ENCODE results near the gene NNT.
A peak's percentile ranks its signal among the peaks of the same experiment; 100 is the strongest.
"Not testable (repeated sequence)": the region's sequence is repeated elsewhere in the genome, so short reads cannot be mapped to it uniquely, and the experiment has no call there.

The NNT gene

GRCh38 chr5:43646992-43647391 lies 44.0 kb downstream of the NNT start:
- DNase-seq = no peak
- in situ Hi-C loops (cut with HindIII; ENCODE audit: low pct_ligation_motif_present, low pct_unique_long_range_greater_than_20kb, low sequenced_read_pairs) = no loop called here

DNA sequence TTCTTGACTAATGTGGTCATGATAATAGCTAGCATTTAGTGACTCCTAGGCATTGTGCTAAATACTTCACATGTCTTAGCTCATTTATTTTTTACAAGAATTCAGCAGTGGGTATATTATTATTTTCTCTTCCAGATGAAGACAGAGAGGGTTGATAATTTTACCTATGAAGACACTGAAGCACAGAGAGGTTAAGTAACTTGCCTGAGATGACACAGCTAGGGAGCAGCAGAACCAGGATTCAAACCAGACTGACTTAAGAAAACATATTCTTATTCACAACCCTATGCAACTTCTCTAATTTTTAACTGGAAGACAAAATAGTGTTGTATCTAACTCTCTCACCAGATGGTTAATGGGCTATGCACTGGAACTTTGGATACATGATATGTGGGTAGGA lies 44.8 kb downstream of the NNT start:
- no peak for DNase-seq
- in situ Hi-C loops (cut with HindIII; ENCODE audit: low pct_ligation_motif_present, low pct_unique_long_range_greater_than_20kb, low sequenced_read_pairs) = no loop called here

DNA sequence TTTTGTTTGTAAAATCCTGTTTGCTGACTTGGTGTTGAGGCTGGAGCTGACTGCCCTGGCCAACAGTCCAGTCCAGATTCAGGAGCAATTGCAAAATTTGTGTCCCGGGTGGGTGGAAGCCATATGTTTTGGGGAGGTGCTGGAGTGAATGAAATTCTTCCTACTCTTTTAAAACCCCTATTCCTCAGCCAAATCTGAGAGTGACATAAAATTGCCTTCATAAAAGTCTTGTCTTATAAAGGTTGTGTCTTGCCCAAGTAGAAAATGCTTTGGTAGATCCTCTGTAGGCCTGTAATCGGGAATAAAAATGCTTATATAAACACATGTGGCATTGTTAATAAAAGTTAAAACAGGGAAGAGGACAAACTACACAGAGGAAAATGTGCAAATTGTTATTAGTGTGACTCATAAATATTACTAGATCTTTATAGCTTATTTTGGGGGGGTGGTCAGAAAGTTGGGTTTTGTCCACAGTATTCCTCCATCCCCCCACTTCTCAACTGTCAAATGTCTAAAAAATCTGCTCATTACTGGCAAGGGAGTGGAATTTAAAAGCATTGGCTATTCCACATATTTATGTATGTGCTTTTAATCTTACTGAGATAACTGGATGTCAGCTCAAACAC lies 45.6 kb downstream of the NNT start:
- in situ Hi-C loops (cut with HindIII; ENCODE audit: low pct_ligation_motif_present, low pct_unique_long_range_greater_than_20kb, low sequenced_read_pairs) = no loop called here

DNA sequence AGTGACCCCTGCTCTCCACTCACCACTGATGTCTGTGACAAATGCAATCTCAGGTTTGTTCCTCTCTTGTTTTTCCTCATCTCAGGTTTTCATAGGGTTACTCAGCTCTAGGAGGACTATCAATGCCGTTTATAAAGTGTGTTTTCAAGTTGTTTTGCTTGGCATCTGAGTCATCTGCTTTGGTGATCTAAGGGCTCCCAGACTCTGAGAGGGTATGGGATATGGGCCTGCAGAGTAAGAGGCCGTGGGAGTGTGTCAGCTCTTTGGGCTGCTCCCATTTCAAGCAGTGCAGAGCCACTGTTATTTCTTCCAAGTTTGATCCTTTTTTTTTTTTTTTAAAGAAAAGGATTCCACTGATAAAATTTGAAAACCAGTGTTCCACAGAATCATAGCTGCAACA lies 46.3 kb downstream of the NNT start:
- DNase-seq = no peak
- in situ Hi-C loops (cut with HindIII; ENCODE audit: low pct_ligation_motif_present, low pct_unique_long_range_greater_than_20kb, low sequenced_read_pairs) = no loop called here

More for the DNA sequence above, 45.6 kb downstream of the NNT start:
- DNase-seq = no peak

DNA sequence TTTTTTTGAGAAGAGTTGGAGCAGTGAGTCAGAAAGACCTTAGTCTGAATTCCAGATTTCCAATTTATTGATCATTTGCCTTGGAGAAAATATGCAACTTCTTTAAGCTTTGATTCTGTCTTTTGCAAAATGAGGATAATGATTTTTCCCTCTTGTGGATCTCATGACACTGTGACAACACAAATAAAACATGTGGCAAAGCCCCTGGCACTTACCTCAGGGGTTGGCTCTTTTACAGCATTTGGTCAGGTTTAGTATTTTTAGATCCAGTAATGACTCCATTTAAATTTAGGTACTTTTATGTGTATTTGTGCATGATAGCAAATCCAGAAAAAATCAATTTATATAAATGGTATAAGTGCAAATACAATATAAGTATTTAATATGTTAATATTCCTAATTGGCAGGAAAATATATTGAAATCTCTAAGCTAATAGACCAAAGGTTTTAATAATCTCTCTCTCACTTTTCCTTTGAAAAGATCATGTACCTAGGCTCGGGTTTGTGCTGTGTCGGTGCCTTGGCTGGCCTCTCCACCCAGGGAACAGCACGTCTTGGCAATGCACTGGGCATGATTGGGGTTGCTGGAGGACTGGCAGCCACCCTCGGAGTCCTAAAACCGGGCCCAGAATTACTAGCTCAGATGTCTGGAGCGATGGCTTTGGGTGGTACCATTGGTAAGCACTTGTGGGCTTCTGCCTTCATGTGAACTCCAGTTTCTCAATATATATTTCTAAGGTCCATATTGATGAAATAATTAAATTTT lies 49.7 kb downstream of the NNT start:
- DNase-seq = no peak
- in situ Hi-C loops (cut with HindIII; ENCODE audit: low pct_ligation_motif_present, low pct_unique_long_range_greater_than_20kb, low sequenced_read_pairs) = no loop called here

GRCh38 chr5:43658509-43658908 lies 55.5 kb downstream of the NNT start:
- in situ Hi-C loops (cut with HindIII; ENCODE audit: low pct_ligation_motif_present, low pct_unique_long_range_greater_than_20kb, low sequenced_read_pairs) = no loop called here

GRCh38 chr5:43659075-43659474 lies 56.1 kb downstream of the NNT start:
- in situ Hi-C loops (cut with HindIII; ENCODE audit: low pct_ligation_motif_present, low pct_unique_long_range_greater_than_20kb, low sequenced_read_pairs) = no loop called here
- no peak for DNase-seq

More at GRCh38 chr5:43658509-43658908, 55.5 kb downstream of the NNT start:
- DNase-seq = no peak

GRCh38 chr5:43661102-43661501 lies 58.1 kb downstream of the NNT start:
- DNase-seq = peak; percentile 53
- in situ Hi-C loops (cut with HindIII; ENCODE audit: low pct_ligation_motif_present, low pct_unique_long_range_greater_than_20kb, low sequenced_read_pairs) = no loop called here

GRCh38 chr5:43663916-43664315 lies 60.9 kb downstream of the NNT start:
- no peak for DNase-seq
- in situ Hi-C loops (cut with HindIII; ENCODE audit: low pct_ligation_motif_present, low pct_unique_long_range_greater_than_20kb, low sequenced_read_pairs) = no loop called here

GRCh38 chr5:43664501-43665040 lies 61.6 kb downstream of the NNT start:
- in situ Hi-C loops (cut with HindIII; ENCODE audit: low pct_ligation_motif_present, low pct_unique_long_range_greater_than_20kb, low sequenced_read_pairs) = no loop called here
- no peak for DNase-seq

- DNase-seq; in situ Hi-C loops (cut with HindIII; ENCODE audit: low pct_ligation_motif_present, low pct_unique_long_range_greater_than_20kb, low sequenced_read_pairs): not testable (repeated sequence)
These were observed 62.8 kb downstream of the NNT start for GRCh38 chr5:43665749-43666148.

- in situ Hi-C loops (cut with HindIII; ENCODE audit: low pct_ligation_motif_present, low pct_unique_long_range_greater_than_20kb, low sequenced_read_pairs); DNase-seq: not testable (repeated sequence)
These were observed 63.7 kb downstream of the NNT start for GRCh38 chr5:43666728-43667127.

DNA sequence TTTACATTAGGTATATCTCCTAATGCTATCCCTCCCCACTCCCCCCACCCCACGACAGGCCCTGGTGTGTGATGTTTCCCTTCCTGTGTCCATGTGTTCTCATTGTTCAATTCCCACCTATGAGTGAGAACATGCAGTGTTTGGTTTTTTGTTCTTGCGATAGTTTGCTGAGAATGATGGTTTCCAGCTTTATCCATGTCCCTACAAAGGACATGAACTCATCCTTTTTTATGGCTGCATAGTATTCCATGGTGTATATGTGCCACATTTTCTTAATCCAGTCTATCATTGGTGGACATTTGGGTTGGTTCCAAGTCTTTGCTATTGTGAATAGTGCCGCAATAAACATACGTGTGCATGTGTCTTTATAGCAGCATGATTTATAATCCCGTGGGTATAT lies 64.4 kb downstream of the NNT start:
- in situ Hi-C loops (cut with HindIII; ENCODE audit: low pct_ligation_motif_present, low pct_unique_long_range_greater_than_20kb, low sequenced_read_pairs); DNase-seq: not testable (repeated sequence)

GRCh38 chr5:43674536-43674935 lies 71.6 kb downstream of the NNT start:
- no peak for DNase-seq
- in situ Hi-C loops (cut with HindIII; ENCODE audit: low pct_ligation_motif_present, low pct_unique_long_range_greater_than_20kb, low sequenced_read_pairs) = no loop called here

DNA sequence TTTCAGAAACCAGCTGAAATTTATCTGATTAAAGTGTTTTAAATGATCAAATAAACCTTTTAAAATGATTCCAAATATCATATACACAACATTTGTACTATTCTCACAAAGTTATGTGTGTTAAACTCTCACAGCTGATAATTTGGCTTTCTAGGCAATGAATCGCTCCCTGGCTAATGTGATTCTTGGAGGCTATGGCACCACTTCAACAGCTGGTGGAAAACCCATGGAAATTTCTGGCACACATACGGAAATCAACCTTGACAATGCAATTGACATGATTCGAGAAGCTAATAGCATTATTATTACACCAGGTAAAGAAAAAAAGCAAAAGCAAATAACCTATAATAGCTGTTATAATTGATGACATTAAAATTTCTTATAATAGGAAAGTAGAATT lies 72.4 kb downstream of the NNT start:
- in situ Hi-C loops (cut with HindIII; ENCODE audit: low pct_ligation_motif_present, low pct_unique_long_range_greater_than_20kb, low sequenced_read_pairs) = no loop called here
- DNase-seq = no peak

DNA sequence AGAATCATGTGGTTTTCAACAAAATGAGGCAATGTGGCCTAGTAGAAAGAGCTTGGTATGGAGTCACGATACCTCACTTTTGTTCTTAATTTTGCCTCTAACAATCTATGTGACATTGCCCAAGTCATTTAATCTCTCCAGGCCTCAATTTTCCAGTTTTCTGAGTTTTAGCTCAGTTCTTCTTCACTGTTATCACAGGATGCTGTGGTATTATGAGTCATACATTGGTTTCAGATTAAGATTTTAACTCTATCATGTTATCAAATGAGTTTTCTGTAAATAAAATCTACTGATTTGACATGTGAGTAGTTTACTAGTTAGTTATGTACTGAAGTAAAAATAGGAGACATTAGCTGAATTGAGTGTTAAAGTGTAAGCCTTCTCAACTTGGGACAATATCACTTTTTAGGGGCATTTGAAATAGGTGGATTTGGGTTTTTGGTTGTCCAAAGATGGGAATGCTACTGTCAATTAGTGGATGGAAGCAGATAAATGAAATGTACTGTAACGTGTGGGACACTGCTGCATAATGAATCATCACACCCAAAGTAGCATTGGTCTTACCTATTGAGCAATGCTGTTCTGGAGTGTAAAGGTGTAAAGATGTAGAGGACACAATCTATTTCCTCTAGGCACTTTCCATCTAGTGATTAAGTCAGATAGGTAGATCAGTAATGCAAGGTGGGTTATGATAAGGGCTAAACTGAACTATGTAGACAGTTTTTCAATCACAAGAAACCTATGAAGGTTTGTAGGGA lies 73.3 kb downstream of the NNT start:
- in situ Hi-C loops (cut with HindIII; ENCODE audit: low pct_ligation_motif_present, low pct_unique_long_range_greater_than_20kb, low sequenced_read_pairs) = no loop called here
- no peak for DNase-seq

DNA sequence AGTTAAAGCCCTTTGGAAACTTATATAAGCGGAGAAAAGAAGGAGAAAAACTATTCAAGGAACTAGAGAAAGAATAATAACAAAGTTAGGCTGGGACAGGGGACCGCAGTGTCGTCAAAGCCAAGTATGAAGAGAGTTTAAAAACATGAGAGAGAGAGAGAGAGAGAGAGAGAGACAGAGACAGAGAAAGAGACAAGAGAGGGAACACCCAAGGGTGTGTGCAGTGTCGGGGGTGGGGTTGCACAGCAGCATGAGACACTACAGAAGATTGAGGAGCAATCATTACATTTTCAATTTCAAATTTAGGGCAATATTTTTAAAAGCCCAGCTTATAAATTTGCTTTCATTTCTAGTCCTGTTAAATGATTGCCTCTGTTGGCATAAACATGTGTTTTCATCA lies 74.3 kb downstream of the NNT start:
- DNase-seq = no peak
- in situ Hi-C loops (cut with HindIII; ENCODE audit: low pct_ligation_motif_present, low pct_unique_long_range_greater_than_20kb, low sequenced_read_pairs) = no loop called here

DNA sequence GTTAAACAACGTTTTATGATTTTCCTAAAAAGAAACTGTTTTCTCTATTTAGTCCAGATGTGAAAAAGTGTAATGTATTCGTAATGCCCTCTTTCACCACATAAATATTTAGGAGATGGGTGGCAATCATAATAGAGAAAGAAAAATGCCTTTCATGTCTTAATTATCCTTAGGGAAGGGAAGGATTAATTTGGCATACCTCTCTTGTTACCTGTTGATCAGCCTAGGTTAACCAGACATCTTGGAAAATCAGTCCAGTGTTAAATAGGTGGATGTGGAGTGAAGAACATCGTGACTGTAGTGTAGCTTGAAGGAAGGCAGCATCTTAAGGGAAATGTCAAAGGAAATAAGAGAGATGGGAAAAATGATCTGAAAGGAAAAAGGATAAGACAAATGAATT lies 76.2 kb downstream of the NNT start:
- in situ Hi-C loops (cut with HindIII; ENCODE audit: low pct_ligation_motif_present, low pct_unique_long_range_greater_than_20kb, low sequenced_read_pairs) = no loop called here
- no peak for DNase-seq

DNA sequence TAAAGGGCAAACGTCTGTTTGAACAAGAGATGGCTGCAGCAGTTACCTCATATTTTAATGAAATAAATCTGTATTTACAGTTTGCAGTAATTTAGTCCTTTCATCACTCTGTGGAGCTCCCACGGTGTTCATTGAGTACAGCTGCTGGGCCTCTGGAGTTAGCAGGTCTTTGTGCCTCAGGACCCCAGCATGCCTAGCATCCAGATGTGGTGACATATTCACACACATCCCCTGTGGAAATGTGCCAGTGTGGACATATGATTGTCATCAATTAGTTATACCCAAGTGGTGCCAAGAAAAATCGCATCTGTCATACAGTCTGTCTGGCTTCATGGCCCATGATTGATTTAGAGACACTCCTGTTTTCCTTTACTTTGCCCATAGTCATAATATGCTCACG lies 77.3 kb downstream of the NNT start:
- DNase-seq = no peak
- in situ Hi-C loops (cut with HindIII; ENCODE audit: low pct_ligation_motif_present, low pct_unique_long_range_greater_than_20kb, low sequenced_read_pairs) = no loop called here
